ENCODE data around the gene JTB. TPM values are rescaled to one million over a fixed set of nuclear protein-coding genes. Genes with fewer than 3 reads are reported as not detected.

Gene JTB
- total RNA-seq, 2 donors from 2014 or later: 184 to 266 TPM

DNA sequence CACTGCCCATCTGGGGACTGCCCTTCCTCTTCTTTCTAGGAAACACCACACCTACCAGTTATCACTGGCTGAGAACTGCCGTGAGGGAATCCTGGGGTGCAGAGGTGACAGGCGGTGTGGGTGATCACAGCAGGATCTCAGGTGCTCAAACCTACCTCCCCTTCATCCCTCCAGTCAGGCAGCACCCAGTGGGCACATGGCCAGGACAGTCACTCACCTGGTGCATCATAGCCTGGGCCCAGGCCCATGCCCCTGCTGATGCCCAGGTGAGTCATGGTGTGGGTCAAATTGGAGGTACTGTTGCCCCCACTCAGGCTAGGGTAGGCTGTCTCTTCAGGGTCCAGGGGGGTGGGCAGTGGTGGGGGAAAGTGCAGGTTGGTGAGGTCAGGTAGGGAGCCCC is 25.7 kb downstream of the JTB start:
- Histone ChIP-seq H3K36me3 (peaks cover 65% of the 10 kb centered on the region), H3K4me1 (ENCODE audit: control insufficient read depth in 1 of 2, low read depth in 2 of 2) (peaks cover 14 to 18% of the 10 kb centered on the region in 2 donors), H3K9me3 (no peaks in the 10 kb centered on the region), H3K27me3 (replicated peaks; ENCODE audit: insufficient read depth) (no peaks in the 10 kb centered on the region), H3K27ac (no peak overlapping the region), H3K4me3 (no peak overlapping the region)
- DNase-seq (ENCODE audit: low spot score) (no peak), ATAC-seq (ENCODE audit: insufficient number of reproducible peaks, low FRiP score, low read depth) (no peak)
- TF ChIP-seq, protein P1, sequence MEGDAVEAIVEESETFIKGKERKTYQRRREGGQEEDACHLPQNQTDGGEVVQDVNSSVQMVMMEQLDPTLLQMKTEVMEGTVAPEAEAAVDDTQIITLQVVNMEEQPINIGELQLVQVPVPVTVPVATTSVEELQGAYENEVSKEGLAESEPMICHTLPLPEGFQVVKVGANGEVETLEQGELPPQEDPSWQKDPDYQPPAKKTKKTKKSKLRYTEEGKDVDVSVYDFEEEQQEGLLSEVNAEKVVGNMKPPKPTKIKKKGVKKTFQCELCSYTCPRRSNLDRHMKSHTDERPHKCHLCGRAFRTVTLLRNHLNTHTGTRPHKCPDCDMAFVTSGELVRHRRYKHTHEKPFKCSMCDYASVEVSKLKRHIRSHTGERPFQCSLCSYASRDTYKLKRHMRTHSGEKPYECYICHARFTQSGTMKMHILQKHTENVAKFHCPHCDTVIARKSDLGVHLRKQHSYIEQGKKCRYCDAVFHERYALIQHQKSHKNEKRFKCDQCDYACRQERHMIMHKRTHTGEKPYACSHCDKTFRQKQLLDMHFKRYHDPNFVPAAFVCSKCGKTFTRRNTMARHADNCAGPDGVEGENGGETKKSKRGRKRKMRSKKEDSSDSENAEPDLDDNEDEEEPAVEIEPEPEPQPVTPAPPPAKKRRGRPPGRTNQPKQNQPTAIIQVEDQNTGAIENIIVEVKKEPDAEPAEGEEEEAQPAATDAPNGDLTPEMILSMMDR (IDR thresholded peaks at IDR 0.05): no peak

DNA sequence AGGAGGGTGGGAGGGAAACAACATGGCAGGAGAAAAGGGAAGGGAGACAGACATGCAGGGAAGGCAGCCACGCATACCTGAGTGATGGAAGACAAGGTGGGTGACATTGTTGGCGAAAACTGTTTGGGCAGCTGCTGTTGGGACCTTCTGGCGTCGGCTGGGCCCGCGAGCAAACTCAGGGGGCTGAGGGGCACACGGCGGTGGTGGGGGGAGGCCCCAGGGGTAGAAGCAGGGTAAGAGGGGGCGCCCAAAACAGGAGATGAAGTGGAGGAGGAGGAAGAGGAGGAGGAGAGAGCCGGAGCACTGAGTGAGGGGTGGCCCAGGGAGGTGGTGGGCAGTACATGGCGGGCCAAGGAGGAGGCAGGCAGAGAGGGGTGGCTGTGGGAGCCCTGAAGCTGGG is 26.3 kb downstream of the JTB start:
- no peak for DNase-seq (ENCODE audit: low spot score)
- Histone ChIP-seq H3K4me3 (no peak overlapping the region), H3K4me1 (ENCODE audit: control insufficient read depth in 1 of 2, low read depth in 2 of 2) (peaks cover 9 to 14% of the 10 kb centered on the region in 2 donors), H3K36me3 (peaks cover 65% of the 10 kb centered on the region), H3K27ac (no peak overlapping the region), H3K27me3 (replicated peaks; ENCODE audit: insufficient read depth) (no peaks in the 10 kb centered on the region), H3K9me3 (no peaks in the 10 kb centered on the region)
- ATAC-seq (ENCODE audit: insufficient number of reproducible peaks, low FRiP score, low read depth): no peak
- TF ChIP-seq, protein P1 (IDR thresholded peaks at IDR 0.05): no peak

DNA sequence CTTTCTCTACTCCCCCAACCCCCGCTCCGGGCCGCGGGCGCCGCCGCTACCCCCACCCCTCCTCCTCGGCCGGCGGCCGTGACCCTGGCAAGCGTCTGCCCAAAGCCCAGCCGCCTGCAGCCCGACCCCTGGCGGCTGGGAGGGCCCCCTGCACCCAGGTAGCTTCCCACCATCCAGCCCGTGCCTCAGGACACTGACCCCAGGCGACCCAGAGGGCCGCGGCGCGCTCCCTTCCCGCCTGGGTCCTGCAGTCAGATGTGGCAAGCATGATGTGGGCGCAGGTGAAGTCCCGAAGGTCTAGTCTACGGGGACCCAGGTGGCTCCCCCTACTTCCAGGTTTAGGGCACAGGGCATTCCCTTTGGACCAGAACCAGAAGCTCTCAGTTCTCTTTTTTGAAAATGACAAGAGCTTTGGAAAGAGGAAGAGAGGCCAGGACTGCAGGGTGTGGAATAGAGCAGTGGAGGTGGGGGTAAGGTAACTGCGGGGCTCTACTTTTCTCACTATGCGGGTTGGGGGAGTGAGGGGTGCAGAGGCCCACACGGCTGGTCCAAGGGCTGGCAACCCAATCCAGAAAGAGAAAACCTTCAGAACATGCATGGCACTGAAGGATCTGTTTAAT is 30.7 kb downstream of the JTB start, which contains the start of gene DENND4B:
Gene DENND4B, minus strand, starts transcription at position 97 of the 620 bp plus-strand sequence. CDS start 2,344 bp downstream, outside the sequence.
- H3K36me3 ChIP-seq: peaks cover 53% of the 10 kb centered on the region
- peaks cover 14 to 24% of the 10 kb centered on the region in 2 donors for H3K4me1 ChIP-seq (ENCODE audit: control insufficient read depth in 1 of 2, low read depth in 2 of 2)
- H3K4me3 ChIP-seq: peak within 1 kb of the TSS; percentile 94
- H3K27me3 ChIP-seq (replicated peaks; ENCODE audit: insufficient read depth): no peaks in the 10 kb centered on the region
- no peaks in the 10 kb centered on the region for H3K9me3 ChIP-seq
- DNase-seq (ENCODE audit: low spot score) (peak; percentile 40), ATAC-seq (ENCODE audit: insufficient number of reproducible peaks, low FRiP score, low read depth) (peak; percentile 60)
- TF ChIP-seq, protein P1 (IDR thresholded peaks at IDR 0.05): peak; percentile 99
- H3K27ac ChIP-seq: peak within 1 kb of the TSS; percentile 93 to 95

DNA sequence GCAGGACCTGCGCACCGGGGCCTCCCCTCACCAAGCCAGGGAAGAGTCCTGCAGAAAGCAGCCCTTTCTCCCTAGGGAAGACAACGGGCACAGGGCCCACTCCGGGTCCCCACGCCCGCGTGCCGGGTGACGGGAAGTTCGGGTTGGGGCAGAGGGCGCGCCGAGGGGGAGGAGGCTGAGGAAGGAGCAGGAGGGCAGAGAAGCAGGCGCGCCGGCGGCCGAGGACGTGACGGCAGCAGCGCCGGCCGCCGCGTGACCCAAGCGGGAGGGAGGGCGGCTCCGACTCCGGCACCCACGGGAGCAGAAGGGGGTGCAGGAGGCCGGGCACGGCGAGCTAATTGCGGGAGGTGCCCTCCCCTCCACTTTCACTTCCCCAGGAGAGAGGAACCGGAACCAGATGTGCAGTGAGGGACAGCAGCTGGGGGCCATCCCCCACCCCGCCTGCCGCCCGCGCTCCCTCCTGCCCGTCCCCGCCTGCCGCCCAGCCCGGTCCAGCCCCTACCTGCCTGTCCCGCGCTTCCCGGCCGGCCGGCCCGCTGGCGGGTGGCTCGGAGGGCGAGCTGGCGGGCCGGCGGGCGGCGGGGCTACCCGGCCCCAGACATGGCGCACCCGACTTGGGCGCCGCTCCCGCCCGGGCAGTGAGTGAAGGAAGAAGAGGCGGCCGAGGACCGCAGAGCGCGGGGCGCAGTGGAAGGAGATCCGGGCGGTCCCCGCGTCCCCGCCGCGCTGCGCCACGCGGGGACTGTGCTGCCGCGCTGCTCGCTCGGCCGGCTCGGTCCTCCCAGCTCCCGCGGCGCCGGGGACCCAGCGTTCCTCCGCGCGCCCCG is 31.5 kb downstream of the JTB start:
- Histone ChIP-seq H3K4me3 (peak overlapping the region; percentile 94), H3K36me3 (peaks cover 48% of the 10 kb centered on the region), H3K9me3 (no peaks in the 10 kb centered on the region), H3K4me1 (ENCODE audit: control insufficient read depth in 1 of 2, low read depth in 2 of 2) (peaks cover 14 to 24% of the 10 kb centered on the region in 2 donors), H3K27ac (peak overlapping the region; percentile 93 to 95), H3K27me3 (replicated peaks; ENCODE audit: insufficient read depth) (no peaks in the 10 kb centered on the region)
- TF ChIP-seq, protein P1 (IDR thresholded peaks at IDR 0.05): no peak
- ATAC-seq (ENCODE audit: insufficient number of reproducible peaks, low FRiP score, low read depth) (peak; percentile 53), DNase-seq (ENCODE audit: low spot score) (peak; percentile 44)

DNA sequence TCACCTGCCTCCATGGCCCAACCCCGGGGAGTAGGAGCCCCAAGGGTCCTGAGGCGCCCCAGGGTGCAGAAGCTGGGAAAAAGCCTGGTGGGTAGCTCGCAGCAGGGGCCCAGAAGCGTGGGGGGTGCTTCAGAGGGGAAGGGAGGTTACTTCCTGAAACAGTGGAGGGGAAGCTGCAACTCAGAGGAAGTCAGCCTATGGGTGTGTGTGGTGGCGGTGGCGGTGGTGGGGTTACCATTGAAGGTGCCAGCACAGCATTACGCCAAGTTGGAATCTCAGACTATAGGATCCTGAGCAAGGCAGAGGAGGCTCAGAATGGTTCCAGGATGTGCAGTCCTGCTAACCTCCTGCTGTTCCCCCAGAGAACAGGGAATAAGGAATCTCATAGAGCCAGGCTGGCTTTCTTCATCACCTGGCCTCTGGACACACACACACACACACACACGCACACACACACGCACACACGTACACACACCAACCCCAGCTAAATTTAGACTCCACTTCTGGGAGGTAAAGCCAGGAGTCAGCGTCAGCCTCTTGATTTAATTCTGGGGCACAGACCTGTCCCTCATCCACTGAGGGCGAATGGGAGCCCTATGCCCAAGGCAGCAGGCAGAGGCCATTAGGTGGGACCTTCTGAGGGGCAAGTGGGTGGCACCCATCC is 32.2 kb downstream of the JTB start:
- TF ChIP-seq, protein P1 (IDR thresholded peaks at IDR 0.05): no peak
- DNase-seq (ENCODE audit: low spot score): no peak
- Histone ChIP-seq H3K36me3 (peaks cover 41% of the 10 kb centered on the region), H3K9me3 (no peaks in the 10 kb centered on the region), H3K4me1 (ENCODE audit: control insufficient read depth in 1 of 2, low read depth in 2 of 2) (peaks cover 14 to 24% of the 10 kb centered on the region in 2 donors), H3K27me3 (replicated peaks; ENCODE audit: insufficient read depth) (no peaks in the 10 kb centered on the region), H3K27ac (peak overlapping the region; percentile 93 to 95), H3K4me3 (peak overlapping the region; percentile 94)
- ATAC-seq (ENCODE audit: insufficient number of reproducible peaks, low FRiP score, low read depth): peak; percentile 34
